GM10248 (cell line): ENCODE results near the gene SLC26A9.

ENCODE experiments used
- CTCF ChIA-PET: fragments of 300-600 bp; sonication (Branson Sonifier 250); formaldehyde crosslinking; extraction: SDS; loops from one replicate; lab custom pipeline; 2021; ENCODE audit warnings: antibody characterized with exemption; lab: Yijun Ruan, JAX
- POLR2A ChIA-PET: fragments of 350-650 bp; sonication (Branson Sonifier 250); formaldehyde crosslinking; extraction: SDS; loops from one replicate; lab custom pipeline; 2020; ENCODE audit warnings: antibody characterized with exemption; lab: Yijun Ruan, JAX
- DNase-seq: peaks from one replicate; pipeline ENCODE4 v3.0.0; 2012; ENCODE audit errors: extremely low spot score
- CTCF ChIP-seq: IDR thresholded peaks from 2 replicates; pipeline ENCODE4 v1.5.1; 2012; ENCODE audit warnings: mild to moderate bottlenecking, low read depth; ENCODE audit errors: extremely low read depth, missing control alignments, control extremely low read depth

The SLC26A9 gene, protein sequence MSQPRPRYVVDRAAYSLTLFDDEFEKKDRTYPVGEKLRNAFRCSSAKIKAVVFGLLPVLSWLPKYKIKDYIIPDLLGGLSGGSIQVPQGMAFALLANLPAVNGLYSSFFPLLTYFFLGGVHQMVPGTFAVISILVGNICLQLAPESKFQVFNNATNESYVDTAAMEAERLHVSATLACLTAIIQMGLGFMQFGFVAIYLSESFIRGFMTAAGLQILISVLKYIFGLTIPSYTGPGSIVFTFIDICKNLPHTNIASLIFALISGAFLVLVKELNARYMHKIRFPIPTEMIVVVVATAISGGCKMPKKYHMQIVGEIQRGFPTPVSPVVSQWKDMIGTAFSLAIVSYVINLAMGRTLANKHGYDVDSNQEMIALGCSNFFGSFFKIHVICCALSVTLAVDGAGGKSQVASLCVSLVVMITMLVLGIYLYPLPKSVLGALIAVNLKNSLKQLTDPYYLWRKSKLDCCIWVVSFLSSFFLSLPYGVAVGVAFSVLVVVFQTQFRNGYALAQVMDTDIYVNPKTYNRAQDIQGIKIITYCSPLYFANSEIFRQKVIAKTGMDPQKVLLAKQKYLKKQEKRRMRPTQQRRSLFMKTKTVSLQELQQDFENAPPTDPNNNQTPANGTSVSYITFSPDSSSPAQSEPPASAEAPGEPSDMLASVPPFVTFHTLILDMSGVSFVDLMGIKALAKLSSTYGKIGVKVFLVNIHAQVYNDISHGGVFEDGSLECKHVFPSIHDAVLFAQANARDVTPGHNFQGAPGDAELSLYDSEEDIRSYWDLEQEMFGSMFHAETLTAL

GRCh38 chr1:205943245-205943644, at the start of gene SLC26A9:
TSS of gene SLC26A9 (minus strand) at chr1:205943456. CDS start at chr1:205935820, 7,636 bp downstream.
- no peak for DNase-seq
- ChIA-PET CTCF (interaction anchor here (2.0 kb wide), 2 partner anchors 24 to 34 kb away, joined by 8 to 9 read pairs; no protein-coding TSS in a partner anchor), POLR2A (no interaction called here)
- no peak for TF ChIP-seq CTCF

- DNase-seq, result no peak
- TF ChIP-seq CTCF, result no peak
- ChIA-PET CTCF (interaction anchor here (1.0 to 5.7 kb wide), 10 partner anchors 8 to 201 kb away, joined by 3 to 53 read pairs (median 4); partner anchors contain the start of gene RAB7B), POLR2A (no interaction called here)
These were observed 49.1 kb upstream of the SLC26A9 start for GRCh38 chr1:205992218-205992882.

DNA sequence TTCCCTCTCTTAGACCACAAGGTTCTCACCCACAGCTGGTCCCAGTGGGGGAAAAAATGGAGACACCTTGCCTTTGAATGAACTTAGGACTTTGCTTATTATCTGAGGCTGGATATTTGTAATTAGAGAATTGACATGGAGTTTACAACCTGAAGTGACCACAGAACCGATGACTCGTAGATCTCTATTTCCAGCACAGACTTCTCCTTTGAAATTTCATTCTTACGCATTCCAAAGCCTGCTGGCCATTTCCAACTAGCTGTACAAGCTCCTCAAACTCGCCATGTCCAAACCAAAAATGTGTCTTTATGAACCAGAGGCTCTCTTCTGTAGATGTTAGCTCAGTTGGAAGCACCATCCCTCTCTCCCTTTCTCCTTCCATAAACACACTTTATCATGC, 48.0 kb upstream of the SLC26A9 start:
- DNase-seq, result no peak
- CTCF ChIA-PET, result interaction anchor here (1.1 to 5.7 kb wide), 4 partner anchors 11 to 115 kb away, joined by 4 to 53 read pairs (median 7); no protein-coding TSS in a partner anchor
- POLR2A ChIA-PET, result no interaction called here

GRCh38 chr1:205990226-205990625, 47.0 kb upstream of the SLC26A9 start:
- no peak for TF ChIP-seq CTCF
- DNase-seq, result no peak
- POLR2A ChIA-PET, result no interaction called here
- CTCF ChIA-PET, result interaction anchor here (0.8 to 5.7 kb wide), 4 partner anchors 10 to 116 kb away, joined by 3 to 53 read pairs (median 3); no protein-coding TSS in a partner anchor

More for the DNA sequence above, 48.0 kb upstream of the SLC26A9 start:
- TF ChIP-seq CTCF, result no peak

- DNase-seq, result no peak
- POLR2A ChIA-PET, result no interaction called here
- CTCF ChIA-PET, result interaction anchor here (0.8 to 5.7 kb wide), 4 partner anchors 10 to 117 kb away, joined by 3 to 53 read pairs (median 3); no protein-coding TSS in a partner anchor
These were observed 46.5 kb upstream of the SLC26A9 start for GRCh38 chr1:205989786-205990185.

More at GRCh38 chr1:205989786-205990185, 46.5 kb upstream of the SLC26A9 start:
- no peak for TF ChIP-seq CTCF
